NOMO-1 treated with dmso at 0.1 percent for 144 hours (cell line): ENCODE measurements around the gene ITLN1.

Source experiments
- DNase-seq: peaks from one replicate; lab custom pipeline; 2025; ENCODE audit not compliant: unreplicated experiment; lab: John Stamatoyannopoulos, UW

The ITLN1 gene

DNA sequence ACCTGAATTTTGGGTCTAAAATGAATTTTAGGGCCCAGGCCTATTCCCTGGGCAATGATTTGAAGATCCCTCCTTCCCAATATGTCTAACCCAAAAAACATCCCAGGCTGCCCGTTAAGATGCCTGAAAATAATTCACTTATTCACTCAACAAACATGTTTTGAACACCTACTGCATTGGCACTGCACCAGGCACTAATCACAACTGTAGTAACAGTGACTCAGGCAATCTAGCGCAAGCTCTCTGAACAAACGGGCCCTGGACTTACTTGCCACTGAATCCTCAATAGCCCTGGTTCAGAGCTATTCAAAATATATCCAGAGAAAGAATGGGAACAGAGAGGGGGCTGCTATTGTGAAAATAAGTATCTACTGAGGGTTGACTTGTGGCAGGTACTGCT lies 26.5 kb downstream of the ITLN1 start:
- no peak for DNase-seq

DNA sequence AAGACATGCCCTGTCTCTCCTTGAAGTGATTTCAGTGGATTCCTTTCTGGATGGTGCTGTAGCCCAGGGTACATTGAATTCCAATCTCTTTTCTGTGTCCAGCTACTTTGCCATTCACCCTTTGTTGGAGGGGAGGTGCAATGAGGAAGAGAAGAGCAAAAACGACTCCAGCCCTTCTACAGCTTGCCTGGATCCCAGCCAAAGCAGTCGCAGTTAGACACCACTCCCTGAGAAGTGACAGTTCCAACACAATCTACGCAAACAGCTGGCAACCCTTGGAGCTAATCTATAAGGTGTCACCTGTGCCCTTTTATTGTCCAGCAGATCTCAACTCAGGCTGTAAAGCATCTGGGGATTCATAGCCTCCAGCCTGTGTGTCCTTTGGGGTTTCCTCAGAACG lies 26.9 kb downstream of the ITLN1 start:
- DNase-seq: no peak

DNA sequence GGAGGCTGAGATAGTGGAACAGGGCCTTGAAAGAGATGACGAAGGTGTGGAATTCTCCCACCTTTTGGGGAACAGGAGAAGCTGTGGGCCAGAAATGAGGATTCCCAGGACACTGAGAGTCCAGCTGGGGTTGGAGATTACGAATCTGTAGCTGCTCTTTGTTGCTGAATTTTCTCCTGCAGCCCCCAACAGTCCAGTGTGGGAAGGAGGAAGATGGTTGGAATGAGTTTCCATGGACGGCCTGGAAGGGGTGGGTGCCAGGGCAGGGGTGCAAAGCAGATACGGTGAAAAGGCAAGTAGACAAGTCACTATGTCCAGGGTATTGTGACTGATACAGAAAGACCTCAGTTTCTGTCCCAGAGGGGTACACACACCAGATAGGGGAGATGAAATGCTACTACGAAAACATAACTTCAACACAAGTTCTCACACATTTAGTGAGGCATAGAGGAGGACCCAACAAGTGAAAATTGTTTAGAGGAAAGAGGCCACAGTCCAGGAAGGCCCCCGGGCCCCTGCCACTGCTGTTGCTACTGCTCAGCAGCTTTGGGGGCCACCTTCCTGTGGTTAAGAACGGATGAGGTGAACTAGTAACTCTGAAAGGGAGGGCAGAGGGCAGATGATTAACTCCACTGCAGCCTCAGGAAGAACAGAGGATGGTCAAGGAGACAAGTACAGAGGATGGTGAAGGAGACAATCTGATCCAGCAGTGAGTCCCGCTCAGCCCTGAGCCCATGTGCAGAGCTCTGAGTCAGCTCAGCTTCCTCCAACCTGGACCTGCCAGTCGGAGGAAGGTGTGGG lies 29.6 kb downstream of the ITLN1 start:
- no peak for DNase-seq

DNA sequence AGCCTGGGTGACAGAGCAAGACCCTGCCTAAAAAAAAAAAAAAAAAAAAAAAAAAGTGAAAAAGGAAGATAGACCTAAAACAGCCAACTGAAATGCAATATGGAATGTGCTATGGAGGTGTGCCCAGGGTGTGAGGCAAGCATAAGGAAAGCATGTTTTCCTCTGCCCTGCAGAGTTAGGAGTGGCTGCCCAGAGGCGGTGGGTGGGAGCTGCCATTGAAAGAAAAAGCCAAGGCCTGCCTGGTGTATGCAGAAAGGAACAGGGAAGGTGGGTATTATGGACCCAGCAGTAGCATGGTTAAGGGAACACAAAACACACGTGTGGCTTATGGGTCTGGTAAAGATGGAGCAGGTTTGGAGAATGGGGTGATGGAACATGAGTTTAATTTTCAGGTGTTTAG lies 31.2 kb downstream of the ITLN1 start:
- no peak for DNase-seq

DNA sequence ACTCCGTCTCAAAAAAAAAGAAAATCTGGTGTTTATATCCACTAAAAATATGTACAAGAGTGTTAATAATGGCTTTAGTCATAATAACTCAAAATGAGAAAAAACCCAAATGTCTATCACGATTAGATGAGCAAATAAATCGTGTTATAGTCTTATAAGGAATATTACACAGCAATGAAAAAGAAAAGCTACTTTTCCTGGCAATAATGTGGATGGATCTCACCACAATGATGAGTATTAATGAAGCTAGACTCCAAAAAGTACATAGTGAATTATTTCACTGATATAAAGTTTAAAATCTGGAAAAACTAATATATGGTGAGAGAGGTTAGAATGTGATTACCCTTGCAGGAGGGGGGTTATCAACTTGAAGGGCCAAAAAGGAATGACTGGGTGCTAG lies 32.0 kb downstream of the ITLN1 start:
- DNase-seq: no peak

DNA sequence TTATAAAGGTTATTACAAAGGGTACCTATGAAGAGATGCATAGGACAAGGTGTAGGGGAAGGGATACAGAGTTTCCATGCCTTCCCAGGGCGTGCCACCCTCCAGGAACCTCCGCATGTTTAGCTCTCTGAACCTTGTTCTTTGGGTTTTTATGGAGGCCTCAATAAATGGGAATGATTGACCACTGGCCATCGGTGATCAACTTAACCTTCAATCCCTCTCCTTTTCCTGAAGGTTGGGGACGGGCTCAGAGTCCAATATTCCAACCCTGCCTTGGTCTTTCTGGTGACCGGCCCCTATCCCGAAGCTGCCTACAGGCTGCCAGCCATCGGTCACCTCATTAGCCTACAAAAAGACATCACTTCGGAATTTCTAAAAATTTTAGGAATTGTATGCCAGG lies 34.0 kb downstream of the ITLN1 start:
- DNase-seq: no peak

DNA sequence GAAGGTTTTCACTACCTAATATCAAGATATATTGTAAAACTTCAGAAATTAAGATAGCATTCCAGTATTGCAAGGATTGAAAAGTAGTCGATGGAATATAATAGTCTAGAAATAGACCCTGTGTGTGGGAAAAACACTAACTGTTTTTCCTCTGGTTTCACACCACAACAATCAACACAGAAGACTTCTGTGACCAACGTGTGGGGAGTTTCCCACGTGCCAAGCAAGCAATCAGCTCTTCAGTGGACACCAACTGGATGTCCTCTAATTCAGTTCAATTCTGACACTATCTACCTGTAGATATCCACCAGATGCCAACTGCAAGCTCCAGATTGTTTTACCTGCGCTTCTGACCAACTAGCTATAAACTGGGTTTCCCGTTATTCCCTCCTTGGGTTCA lies 34.4 kb downstream of the ITLN1 start:
- DNase-seq: no peak

DNA sequence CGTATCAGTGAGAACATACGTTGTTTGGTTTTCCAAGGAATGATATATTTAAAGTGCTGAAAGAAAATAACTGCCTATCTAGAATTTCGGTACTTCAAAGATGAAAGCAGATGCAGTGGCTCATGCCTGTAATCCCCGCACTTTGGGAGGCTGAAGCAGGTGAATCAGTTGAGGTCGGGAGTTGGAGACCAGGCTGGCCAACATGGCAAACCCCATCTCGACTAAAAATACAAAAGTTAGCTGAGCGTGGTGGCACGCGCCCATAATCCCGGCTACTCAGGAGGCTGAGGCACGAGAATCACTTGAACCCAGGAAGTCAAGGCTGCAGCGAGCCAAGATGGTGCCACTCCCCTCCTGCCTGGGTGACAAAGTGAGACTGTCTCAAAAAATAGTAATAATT lies 38.7 kb downstream of the ITLN1 start:
- DNase-seq: no peak

DNA sequence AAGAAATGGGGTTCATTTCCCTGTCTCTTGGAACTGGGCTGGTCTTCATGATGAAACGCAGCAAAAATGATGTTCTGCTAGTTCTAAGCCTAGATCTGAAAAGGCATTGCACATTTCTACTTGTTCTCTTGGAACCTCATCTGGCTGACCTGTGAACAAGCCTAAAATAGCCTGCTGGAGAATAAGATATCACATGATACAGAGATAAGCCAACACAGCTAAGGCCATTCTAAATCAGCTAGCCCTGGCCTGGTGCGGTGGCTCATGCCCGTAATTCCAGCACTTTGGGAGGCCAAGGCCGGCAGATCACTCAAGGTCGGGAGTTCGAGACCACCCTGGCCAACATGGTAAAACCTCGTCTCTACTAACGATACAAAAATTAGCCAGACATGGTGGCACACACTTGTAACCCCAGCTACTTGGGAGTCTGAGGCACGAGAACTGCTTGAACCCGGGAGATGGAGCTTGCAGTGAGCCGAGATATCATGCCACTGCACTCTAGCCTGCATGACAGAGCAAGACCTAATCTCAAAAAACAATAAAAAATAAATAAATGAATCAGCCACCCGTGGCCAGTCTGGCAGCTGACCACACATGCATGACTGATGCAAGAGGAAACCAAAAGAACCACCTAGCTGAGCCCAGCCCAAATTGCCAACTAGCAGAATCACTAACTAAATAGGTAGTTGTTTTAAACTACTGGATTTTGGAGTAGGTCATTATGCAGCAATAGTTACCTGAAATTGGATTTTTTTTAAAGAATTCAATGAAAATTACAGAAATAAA lies 40.3 kb downstream of the ITLN1 start:
- DNase-seq: peak; percentile 50

DNA sequence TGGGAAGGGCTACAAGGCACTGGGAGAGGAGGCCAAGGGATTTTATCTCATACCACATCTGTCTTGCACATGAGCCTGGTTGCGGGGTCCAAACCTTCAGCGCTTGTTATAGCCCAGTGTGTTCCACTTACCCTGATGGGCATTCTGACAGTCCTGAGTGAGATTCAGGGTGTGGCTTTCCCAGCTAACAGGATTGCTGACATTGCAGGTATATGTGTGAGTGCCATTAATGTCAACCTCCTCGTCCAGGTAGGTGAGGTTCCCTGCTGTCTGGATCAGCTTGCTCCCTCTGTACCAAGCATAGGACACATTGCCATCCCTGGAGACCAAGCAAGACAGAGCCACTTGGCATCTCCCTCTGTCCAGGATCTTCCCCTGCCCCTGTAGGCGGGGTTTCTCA lies 43.9 kb downstream of the ITLN1 start:
- no peak for DNase-seq

DNA sequence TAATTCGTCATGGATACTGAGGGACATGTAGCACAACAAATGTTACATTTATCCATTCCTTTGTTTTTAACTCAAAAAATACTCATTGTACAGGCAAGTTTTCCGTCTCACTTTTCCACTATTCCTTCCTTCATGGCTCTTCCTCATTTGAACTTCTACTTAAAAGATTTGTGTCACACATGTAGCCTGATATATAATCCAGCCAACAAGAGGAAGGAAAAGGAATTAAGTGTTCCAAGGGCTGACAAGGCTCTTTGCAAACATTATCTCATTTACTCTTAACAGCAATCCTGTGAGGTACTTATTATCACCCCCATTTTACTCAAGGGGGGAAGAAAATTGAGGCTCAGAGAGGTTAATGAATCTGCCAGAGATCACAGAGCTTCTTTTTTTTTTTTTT lies 45.2 kb downstream of the ITLN1 start:
- DNase-seq: no peak

DNA sequence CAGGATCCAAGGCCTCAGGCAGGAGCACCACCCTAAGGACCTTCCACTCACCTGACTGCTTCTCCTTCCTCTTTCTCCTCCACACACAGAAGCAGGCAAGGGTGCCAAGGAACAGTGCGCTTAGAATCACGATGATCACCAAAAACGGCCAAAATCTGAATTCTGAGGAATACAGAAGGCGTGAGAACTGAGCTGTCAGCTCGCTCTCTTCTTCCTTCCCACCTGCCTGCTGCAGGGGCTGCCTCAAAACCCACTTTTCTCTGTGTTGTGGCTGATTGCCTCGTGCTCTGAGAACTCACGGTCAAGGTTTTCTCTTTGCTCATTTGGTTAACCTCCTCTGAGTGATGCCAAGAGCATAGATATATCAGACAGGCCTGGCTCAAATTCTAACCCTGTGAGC lies 46.1 kb downstream of the ITLN1 start:
- DNase-seq: no peak

DNA sequence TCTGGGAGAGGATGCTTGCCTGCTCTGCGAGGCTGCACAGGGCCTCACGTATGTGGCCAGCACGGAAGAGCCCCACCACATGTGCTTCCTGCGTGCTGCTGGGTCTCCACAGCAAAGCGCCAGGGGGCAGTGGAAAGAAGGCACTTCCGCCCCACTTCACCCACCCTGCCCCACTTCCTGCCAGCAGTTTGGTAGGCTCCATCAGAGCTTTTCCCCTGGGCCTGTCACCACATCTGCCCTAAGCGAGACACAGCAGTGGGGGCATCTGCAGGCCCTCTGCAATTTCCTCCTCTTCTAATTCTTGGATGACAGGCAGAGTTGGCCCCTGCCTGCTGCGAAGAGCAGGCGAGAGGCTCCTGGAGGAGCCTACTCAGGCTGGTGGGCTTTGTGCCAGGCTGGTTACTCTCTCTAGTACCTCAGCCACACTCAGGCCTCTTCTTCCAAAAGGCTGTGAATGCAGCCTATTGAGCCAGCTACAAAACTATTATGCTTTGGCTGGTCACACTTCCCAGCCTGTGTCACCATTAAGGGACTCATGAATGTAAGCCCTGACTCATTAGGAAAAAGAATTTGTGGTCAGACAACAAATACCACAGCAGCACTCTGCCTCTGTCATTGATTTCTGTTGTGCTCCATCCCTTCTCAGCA lies 47.3 kb downstream of the ITLN1 start:
- DNase-seq: no peak

DNA sequence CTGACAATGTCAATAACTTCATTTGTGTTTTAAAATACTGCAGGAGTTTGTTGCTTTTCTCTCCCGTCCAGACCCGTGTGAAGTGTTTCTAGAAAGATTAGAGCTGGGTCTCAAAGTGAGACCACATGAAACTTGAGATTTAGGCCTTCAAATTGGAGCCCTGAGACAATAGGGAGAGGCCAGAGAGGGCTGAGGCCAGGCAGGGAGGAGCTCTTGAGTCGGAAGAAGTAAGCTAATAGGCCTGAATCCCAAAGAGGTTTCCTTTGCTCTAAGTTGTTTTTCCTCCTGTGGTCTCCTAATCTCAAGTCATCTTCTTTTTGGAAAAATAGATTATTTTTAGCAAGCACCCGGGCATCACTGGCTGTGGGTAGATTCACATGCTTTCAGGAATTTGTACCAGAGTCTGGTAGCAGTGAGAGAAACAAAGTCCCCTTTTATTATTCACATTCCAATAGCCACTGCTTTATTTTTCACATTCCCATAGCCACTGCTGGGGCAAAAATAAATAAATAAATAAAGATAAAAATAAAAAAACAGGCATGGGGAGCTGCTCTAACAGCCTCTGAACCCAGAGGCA lies 47.9 kb downstream of the ITLN1 start:
- no peak for DNase-seq

DNA sequence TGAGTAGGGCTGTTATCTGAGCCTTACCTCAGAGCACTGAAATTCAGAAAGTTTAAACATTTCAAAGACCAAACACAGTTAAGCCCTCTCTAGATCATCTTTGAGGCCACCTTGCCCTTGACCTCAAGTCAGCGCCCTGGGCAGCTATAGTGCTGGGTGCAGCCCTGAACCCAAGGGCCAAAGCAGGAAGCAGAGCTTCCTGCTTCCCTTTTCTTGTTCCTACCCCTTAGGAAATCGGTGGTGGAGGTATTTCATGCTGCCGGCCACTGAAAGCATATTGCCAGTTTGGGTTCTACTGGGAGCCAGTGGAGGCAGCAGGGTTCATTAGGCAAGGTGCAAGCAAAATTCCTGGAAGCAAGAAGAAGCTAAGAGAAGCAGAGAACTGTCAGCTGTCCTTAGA lies 48.4 kb downstream of the ITLN1 start:
- DNase-seq: no peak

DNA sequence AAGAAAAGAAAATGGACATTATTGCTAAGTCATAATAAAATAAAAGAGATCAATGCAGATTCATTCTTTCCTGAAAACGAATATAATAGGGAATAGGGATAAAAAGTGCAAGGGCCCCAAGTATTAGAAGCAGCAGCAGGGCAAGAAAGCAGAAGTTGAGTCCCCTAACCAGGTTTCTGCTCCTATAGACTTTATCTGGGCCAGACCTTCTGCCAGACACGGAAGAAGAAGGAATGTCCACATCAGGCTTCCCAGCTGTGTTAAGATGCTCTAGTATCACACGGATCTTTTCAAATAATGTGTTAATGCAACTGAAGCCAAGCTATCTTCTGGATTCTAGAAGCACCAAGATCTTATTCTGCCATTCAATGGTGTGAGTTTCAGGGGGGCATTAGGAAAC lies 49.2 kb downstream of the ITLN1 start:
- no peak for DNase-seq

DNA sequence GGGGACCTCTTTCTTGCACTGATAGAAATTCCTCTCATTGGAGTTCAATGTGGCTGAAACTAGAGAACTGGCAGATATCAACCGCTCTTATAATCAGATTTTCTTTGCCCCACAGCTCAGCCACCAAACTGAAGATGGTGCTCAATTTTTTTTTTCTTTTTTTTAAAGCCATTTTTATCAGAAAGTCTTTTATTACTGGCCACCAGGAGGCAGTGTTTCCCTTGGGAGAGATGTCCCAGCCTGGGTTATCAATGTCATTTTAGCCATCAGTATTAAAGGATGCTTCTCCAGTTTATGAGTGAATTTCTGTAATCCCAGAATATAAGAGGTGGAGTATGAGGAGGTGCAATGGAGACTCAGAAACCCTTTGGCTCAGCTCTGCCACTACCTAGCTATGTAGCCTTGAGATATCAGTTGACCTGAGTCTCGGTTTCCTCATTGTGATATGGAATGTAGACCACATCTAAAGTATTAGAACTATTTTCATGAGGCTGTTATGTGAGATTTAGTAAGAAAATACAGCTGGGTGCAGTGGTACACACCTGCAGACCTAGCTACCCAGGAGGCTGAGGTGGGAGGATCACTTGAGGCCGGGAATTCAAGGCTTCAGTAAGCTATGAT lies 49.9 kb downstream of the ITLN1 start:
- DNase-seq: no peak

DNA sequence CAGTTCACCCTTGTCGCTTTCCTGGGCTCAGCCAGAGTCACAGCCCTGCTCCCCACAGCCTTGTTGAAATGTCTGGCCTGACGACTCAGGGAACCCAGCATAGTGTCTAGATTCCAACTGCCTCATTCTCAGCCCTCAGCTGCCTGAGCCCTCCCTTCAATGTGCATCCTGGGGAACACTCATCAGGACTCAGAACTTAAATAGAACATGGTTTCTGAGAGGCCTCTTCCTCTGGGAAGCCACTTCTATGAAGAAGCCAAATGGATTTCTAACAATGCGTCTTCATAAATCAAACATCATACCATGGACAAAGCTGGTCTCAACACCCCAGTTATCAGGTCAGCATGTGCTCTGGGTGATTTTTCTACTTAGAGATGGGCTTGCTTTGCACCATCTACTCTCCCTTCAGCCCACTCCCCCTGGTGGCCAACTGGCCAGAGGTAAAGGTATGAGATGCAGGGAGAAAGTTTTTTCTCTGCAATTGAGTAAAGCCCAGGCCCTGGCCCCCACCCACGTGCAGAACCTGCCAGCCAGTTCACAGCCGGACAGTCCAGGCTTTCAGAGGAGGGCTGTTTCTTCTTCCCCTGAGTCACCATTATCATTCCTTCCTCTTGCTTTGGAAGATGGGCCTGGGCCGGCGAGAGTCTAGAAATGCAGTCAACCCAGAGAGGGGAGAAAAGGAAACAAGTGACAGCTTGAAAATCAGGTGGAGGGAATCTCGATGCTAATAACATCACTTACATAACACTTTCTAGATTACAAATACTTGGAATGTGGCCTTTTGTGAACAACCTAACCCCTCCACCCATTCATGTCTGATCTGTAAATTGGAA lies 54.4 kb downstream of the ITLN1 start:
- DNase-seq: no peak

DNA sequence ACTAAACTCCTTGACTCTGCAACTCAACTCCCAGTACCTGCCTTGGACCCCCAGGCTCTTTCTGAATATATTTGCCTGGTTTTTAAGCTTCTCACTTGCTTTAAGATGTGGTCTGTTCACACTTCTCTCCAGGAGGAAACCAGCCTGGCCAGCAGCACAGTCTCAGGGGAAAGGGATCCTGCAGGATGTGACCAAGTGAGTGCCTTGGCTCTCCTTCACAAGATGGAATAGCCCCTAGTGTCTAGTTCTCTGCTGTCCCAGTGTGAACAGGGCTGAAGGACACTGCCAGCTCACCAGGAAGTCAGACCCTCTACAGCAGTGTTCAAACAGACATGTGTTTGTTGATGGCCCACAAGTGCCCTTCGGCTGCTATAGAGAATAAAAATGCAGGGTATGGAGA lies 55.2 kb downstream of the ITLN1 start:
- DNase-seq: no peak

DNA sequence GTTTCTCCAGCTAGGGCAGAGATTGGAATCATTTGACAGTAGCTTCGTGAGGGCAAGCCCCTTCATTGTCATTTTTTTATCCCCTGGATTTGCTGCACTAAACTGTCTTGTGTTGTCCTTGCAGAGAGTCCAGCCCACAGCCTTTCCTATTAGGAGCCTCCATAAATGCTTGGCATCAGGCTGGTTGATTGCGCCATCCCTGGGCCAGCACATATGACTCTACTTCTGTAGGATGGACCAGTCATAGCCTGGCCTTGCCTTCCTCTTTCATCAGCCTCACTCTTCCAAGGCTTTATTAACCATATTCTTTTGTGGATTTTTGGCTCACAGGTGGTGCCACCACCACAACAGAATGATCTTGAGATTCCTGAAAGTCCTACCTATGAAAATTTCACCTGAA lies 57.6 kb downstream of the ITLN1 start:
- no peak for DNase-seq
